HS-5 (cell line): ENCODE results near the gene HSD11B1L.
"Not testable (repeated sequence)": the region's sequence is repeated elsewhere in the genome, so short reads cannot be mapped to it uniquely, and the experiment has no call there.

Source experiments
- DNase-seq: peaks from one replicate; pipeline ENCODE4 v3.0.0-alpha.2; 2012; ENCODE audit warnings: low read depth

HSD11B1L gene

GRCh38 chr19:5698635-5699422 lies 18.0 kb downstream of the HSD11B1L start:
- DNase-seq, result no peak

DNA sequence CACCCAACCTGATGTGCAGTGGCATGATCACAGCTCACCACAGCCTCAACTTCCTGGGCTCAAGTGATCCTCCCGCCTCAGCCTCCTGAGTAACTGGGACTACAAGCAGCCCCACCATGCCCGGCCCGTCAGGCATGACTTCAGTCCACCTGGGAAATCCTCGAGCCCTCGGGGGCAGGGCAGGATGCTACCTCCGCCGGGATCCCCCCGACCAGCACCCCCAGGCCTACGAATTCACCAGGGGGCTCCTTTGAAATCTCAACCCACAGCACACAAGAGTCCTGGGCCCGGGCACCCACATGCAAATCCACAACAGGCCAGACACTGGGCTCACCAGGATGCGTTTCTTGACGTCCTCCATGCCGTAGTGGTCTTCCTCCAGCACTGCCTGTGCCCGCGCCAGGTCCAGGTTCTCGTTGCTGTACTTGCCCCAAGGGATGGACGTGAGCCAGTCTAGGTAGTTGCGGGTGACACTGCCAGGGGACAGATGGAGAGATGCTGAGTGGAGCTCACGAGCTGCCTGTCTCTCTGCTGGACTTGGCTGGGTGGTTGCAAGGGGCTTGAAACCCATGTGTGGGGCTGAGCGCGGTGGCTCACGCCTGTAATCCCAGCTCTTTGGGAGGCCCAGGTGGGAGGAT lies 19.7 kb downstream of the HSD11B1L start:
- DNase-seq, result no peak

DNA sequence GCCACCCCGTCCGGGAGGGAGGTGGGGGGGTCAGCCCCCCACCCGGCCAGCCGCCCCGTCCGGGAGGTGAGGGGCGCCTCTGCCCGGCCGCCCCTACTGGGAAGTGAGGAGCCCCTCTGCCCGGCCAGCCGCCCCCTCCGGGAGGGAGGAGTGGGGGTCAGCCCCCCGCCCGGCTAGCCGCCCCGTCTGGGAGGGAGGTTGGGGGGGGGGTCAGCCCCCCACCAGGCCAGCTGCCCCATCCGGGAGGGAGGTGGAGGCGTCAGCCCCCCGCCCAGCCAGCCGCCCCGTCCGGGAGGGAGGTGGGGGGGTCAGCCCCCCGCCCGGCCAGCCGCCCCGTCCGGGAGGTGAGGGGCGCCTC lies 21.2 kb downstream of the HSD11B1L start:
- not testable (repeated sequence) for DNase-seq

GRCh38 chr19:5703819-5704818 lies 23.3 kb downstream of the HSD11B1L start:
- DNase-seq, result no peak

DNA sequence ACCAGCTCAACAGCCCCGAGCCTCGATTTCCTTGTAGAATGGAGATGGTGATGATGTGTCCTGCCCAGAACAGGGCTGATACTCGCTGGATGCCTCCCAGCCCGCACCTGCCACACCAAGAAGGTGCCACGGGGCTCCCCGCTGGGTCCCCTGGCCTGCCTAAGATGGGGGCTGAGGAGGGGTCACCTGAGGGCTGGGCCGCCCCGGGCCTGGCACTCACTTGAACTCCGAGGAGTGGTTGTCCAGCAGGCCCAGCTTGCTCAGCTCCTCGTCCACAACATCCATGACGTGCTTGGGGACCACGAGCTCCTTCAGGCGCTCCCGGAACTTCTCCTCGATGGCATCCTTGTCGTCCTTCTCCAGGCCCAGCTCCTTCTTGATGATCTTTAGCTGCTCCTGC lies 24.7 kb downstream of the HSD11B1L start:
- no peak for DNase-seq

- no peak for DNase-seq
Observed at GRCh38 chr19:5706876-5707573, 26.2 kb downstream of the HSD11B1L start.

DNA sequence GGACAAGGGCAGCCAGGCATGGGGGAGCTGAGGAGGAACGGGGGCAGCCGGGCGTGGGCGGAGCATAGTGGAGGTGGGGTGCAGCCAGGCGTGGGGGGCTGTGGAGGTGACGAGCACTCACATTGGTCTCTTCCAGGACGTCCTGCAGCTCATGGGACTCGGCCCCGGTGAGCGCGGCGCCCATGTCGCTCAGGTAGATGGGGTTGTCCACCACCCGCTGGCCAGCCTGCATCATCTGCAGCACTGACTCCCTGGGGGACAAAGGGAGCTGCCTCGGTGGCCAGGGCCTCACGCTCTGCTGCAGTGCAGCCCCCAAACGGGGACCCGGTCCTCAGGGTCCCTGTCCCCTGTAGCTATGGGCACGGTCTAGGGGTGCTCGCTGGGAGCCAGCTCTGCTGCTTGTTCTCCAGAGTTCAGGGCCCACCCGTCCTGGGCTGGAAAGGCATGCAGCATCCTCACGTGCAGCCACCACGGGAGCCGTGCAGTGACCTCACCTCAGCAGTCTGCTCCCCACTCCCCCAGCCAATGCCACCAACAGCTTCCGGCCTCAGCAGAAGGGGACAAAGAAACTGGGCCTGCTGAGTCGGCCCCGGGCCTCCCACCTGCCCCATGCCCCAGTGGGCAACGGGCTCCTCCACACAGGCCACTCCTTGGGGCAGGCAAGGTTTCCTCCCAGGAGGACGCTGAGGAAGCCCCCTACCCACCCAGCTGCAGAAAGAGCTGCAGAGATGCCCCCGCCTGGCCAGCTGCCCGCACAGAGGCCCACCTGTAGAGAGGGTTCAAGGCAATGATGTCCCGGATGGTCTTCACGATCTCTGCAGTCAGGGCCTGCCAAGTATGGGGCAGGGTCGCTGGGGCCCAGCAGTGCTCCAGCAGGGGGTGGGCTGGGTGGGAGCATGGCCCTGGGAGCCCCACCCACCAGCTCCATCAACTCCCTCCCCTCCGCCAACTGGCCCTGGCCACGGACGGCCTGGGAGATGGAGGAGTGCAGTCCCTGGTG lies 27.0 kb downstream of the HSD11B1L start:
- no peak for DNase-seq

DNA sequence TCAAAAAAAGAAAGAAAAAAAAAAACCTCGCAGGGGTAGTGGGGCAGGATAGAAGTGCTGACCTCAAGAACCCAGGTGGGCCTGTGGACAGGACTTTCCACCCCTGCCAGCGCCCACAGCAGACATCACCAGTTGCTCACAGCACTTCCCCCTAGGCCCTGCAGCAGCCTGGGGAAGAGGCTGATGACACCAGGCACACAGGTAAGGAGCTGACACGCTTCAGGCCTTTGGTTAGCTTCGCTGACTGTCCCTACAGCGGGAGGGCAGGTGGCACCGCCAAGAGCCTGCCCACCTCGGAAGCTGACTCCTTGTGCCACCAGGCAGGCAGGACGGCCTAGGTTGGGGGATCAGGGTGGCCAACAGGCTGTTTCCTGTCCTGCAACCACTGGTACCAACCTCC lies 30.2 kb downstream of the HSD11B1L start:
- DNase-seq, result no peak

DNA sequence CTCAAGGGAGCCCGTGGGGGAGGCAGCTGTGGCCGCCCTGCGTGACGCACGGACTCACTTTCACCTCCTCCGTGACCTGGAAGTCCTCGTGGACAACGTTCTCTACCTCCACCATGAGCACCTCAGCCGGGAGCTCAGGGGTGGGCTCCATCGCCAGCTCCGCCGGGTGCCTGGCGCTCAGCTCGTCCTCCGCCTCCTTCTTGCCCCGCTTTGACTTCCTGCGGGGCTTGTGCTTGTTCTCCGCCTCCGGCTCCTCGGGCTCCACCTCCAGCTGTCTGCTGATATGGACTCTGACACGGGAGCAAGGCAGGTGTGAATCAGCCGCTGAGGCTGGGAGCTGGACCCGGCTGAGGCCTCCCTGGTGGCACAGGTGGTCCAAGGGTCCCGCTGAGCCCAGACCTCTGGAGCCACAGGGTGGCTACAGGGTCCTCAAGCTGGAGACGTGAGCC lies 30.9 kb downstream of the HSD11B1L start:
- no peak for DNase-seq

DNA sequence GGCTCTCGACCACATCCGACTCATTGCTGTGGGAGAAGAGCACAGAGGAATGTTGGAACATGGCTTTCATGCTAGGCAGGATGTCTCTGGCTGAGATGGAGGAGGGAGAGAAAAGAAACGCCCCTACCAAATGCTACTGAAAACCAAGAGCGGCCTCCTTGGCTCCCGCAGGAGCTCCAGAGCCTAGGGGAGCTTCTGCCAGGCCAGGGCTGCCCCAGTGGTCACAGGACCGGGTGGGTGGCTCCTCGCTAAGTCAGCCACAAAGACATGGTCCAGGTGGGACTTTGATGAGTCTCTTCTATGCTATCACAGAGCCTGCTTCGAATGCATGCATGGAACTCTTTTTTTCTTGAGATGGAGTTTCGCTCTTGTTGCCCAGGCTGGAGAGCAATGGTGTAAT lies 32.4 kb downstream of the HSD11B1L start:
- DNase-seq, result no peak

- no peak for DNase-seq
Observed at GRCh38 chr19:5714816-5715215, 34.0 kb downstream of the HSD11B1L start.

GRCh38 chr19:5717215-5717935 lies 36.5 kb downstream of the HSD11B1L start:
- no peak for DNase-seq

- DNase-seq, result no peak
Observed at GRCh38 chr19:5718037-5718578, 37.3 kb downstream of the HSD11B1L start.

DNA sequence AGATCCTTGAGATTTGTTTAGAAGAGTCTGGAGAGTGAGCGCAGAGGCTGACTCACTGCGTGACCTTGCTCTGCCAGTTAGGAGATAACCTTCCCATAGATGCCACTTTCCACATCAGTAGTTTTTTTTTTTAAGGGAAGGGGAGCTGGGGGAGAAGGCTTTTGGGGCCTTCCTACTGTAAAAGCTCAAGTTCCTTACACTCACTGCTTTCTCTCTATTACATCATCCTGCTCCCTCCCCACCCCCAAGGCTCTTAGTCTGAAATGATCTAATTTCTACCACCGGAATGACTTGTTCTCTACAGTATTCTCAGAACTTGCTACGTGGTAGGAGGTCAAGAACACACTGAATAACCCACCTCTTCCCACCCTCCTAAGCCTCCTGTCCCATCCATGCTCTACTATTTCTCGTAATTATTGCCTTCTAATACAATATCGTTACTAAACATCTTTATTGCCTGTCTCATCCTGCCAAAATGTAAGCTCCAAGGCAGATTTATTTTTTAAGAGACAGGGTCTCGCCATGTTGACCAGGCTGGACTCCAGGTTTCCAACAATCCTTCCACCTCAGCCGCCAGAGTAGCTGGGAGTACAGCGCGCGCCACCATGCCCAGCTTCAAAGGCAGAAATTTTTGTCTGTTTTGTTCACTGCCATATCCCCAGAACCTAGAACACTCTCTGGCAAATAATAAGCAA lies 37.9 kb downstream of the HSD11B1L start:
- DNase-seq, result peak; percentile 52

DNA sequence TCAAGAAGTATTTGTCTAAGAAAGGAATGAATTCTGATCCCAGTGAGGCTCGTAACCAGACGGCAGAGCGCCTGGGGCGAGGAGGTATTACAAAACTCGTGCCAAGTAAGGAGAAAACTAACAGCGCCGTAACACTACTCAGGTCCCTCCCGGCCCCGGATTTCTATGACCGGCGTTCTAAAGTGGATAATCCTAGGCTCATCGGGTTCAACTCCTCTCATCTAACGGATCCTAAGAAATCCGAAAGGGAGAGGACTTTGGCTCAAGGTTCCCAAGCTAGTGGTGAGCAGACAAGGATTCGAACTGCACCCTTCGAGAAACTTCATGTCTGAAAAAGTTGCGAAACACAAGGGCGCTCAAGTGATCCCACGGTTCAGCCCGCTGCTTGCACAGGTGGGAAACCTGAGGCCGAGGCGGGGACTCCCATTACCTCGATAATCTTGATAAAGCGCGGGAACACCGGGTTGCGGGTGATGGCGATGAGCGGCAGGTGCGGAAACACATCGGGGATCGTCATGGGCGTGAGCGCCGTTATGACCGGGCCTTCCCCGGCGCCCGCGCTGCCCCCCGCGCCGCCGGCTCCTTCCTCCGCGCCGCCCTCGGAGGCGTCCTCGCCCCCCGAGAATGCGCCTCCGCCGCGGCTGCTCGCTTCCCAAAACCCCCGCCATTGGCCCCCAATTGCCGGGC lies 38.6 kb downstream of the HSD11B1L start:
- DNase-seq, result no peak

DNA sequence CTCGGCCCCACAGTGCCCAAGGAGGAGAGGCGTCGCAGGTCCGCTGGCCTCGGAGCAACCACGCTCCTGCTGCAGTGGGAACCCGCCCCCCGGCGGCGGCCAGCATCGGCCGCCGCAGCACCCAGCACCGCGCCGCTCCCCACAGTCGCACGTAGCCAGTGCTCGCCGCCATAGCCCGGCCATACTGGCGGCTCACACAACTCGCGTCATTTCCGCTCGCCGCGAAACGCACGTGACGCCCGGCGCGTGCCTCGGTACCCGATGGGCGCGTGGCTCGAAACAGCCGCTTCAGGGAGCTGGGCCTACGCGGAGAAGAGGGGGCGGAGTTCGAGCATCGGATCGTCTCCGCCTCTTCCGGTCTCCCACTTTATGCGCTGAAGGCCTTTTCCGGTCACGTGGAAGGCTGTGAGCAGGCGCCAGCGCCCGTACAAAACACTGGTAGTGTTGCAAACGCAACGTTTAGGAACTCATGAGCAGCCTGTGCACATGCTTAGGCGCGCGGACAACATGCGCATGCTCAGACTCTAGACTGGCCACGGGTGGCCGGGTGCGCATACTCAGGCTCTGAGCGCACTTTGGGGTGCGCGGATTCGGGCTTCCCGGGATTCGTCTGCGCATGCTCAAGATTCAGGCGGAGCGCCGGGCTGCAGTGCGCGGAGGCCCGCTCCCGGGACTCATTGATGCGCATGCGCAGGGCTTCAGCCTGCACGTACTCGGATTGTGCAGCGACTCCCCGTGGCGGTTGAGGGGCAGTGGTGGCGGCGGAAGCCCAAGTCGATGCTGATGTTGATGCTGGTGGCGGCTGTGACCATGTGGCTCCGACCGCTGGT lies 39.3 kb downstream of the HSD11B1L start, which contains the start of the genes CATSPERD and LONP1:
Gene CATSPERD (plus strand): TSS at position 677 of the 830 bp plus-strand sequence. CDS start 101 bp downstream, at position 778.
Gene LONP1 (minus strand): TSS at position 186 of the 830 bp plus-strand sequence. CDS start 14 bp downstream, at position 172.
- peak; percentile 95 for DNase-seq

DNA sequence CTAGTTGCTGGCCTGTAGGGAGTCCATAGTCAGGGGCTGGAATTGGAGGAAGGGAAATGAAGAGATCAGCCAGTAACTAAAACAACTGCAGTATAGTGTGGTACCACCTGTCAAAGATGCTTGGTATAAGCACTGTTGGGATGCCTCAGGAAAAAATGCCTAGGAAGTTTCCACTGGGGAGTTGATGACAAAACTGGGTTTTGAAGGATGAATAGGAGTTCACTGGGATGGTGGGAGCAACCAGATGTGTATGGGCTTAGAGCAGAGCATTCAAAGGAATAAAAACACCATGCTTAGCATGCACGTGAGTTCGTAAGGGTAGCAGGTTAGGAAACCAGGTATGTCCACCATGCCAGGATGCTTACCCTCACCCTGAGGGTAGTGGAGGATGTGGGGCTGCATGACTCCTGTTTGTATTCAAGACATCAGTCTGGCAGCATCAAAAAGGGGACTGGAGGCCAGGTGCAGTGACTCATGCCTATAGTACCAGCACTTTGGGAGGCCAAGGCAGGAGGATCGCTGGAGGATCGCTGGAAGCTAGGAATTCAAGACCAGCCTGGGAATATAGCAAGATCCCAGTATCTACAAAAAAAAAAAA lies 46.7 kb downstream of the HSD11B1L start:
- DNase-seq, result no peak
